ENCODE data around the gene TNPO1. TPM values are rescaled to one million over a fixed set of nuclear protein-coding genes. Genes with fewer than 3 reads are reported as not detected.
A peak's percentile ranks its signal among the peaks of the same experiment; 100 is the strongest.

The TNPO1 gene
- total and polyA plus RNA-seq, 10 of the 15 experiments (the other 5 are each of a cell fraction or from before 2014, with no cell fraction given): 18.1 to 123 (median 79.2) TPM

GRCh38 chr5:72937517-72938061, 121.1 kb downstream of the TNPO1 start:
- Histone ChIP-seq H3K27me3 (replicated peaks in 1 of 2; ENCODE audit: control insufficient read depth in 2 of 2, insufficient read depth in 2 of 2, low read length in 1 of 2) (no peaks in the 10 kb centered on the region), H3K4me2 (ENCODE audit: control insufficient read depth, insufficient read depth) (no peak overlapping the region), H3K9ac (ENCODE audit: control insufficient read depth, insufficient read depth, low read length) (no peak overlapping the region), H3K79me2 (ENCODE audit: control insufficient read depth, insufficient read depth, low read length) (no peaks in the 10 kb centered on the region), H3K9me3 (replicated peaks; ENCODE audit: control insufficient read depth, insufficient read depth, low read length) (no peaks in the 10 kb centered on the region), H3K27ac (ENCODE audit: control insufficient read depth, insufficient read depth) (no peak overlapping the region), H3K36me3 (ENCODE audit: control insufficient read depth in 2 of 2, insufficient read depth in 2 of 2, low read length in 1 of 2) (no peaks in the 10 kb centered on the region), H4K20me1 (ENCODE audit: control insufficient read depth, insufficient read depth) (no peaks in the 10 kb centered on the region), H3K4me3 (no peak overlapping the region), H2AFZ (ENCODE audit: control insufficient read depth, low read depth, low read length) (no peak overlapping the region), H3K4me1 (ENCODE audit: control insufficient read depth, insufficient read depth, low read length) (no peaks in the 10 kb centered on the region)
- no peak for DNase-seq (ENCODE audit: low read depth, low spot score)
- in situ Hi-C loops (cut with MboI): no loop called here
- no TSS peak for BruUV-seq (replicated peaks)
- ATAC-seq: no peak
- ChIA-PET CTCF (interaction anchor here (0.6 kb wide), 1 partner anchor 17 kb away, joined by 3 read pairs; no protein-coding TSS in a partner anchor), SMC1A (ENCODE audit: uncharacterized antibody, unreplicated experiment) (no interaction called here), RAD21 (ENCODE audit: unreplicated experiment) (no interaction called here), POLR2A (no interaction called here)
- 15% methylated on average over 3 of the region's 3 CpGs for WGBS (ENCODE audit: insufficient coverage, insufficient replicate concordance, low lambda C conversion rate, missing lambda C conversion rate)
- no peak for FAIRE-seq
- no peak for TF ChIP-seq RBBP5 (conservative IDR thresholded peaks at IDR 0.05)
- no peak for TF ChIP-seq ZSCAN29 (IDR thresholded peaks at IDR 0.05)
- peak; percentile 73; the same call in 1 of the 2 replicates for TF ChIP-seq SPI1 (IDR thresholded peaks at IDR 0.05; ENCODE audit: borderline replicate concordance, insufficient read depth, low read depth, low read length)
- no peak for TF ChIP-seq DPF2 (IDR thresholded peaks at IDR 0.05)
- no peak for TF ChIP-seq BMI1 (IDR thresholded peaks at IDR 0.05; ENCODE audit: borderline replicate concordance)
- intact Hi-C loops (cut with micrococcal nuclease; ENCODE audit: unreplicated experiment): no loop called here

GRCh38 chr5:72938206-72938605, 121.7 kb downstream of the TNPO1 start:
- in situ Hi-C loops (cut with MboI): no loop called here
- no TSS peak for BruUV-seq (replicated peaks)
- Histone ChIP-seq H4K20me1 (ENCODE audit: control insufficient read depth, insufficient read depth) (no peaks in the 10 kb centered on the region), H3K4me3 (no peak overlapping the region), H3K9ac (ENCODE audit: control insufficient read depth, insufficient read depth, low read length) (no peak overlapping the region), H3K4me2 (ENCODE audit: control insufficient read depth, insufficient read depth) (no peak overlapping the region), H3K9me3 (replicated peaks; ENCODE audit: control insufficient read depth, insufficient read depth, low read length) (no peaks in the 10 kb centered on the region), H3K79me2 (ENCODE audit: control insufficient read depth, insufficient read depth, low read length) (no peaks in the 10 kb centered on the region), H3K4me1 (ENCODE audit: control insufficient read depth, insufficient read depth, low read length) (no peaks in the 10 kb centered on the region), H3K27me3 (replicated peaks in 1 of 2; ENCODE audit: control insufficient read depth in 2 of 2, insufficient read depth in 2 of 2, low read length in 1 of 2) (no peaks in the 10 kb centered on the region), H3K36me3 (ENCODE audit: control insufficient read depth in 2 of 2, insufficient read depth in 2 of 2, low read length in 1 of 2) (no peaks in the 10 kb centered on the region), H3K27ac (ENCODE audit: control insufficient read depth, insufficient read depth) (no peak overlapping the region), H2AFZ (ENCODE audit: control insufficient read depth, low read depth, low read length) (no peak overlapping the region)
- DNase-seq (ENCODE audit: low read depth, low spot score) (no peak), FAIRE-seq (no peak), ATAC-seq (no peak)
- intact Hi-C loops (cut with micrococcal nuclease; ENCODE audit: unreplicated experiment): no loop called here
- 0% methylated on average over 1 of the region's 1 CpG for WGBS (ENCODE audit: insufficient coverage, insufficient replicate concordance, low lambda C conversion rate, missing lambda C conversion rate)
- TF ChIP-seq REST (IDR thresholded peaks at IDR 0.05; ENCODE audit: low read depth, low read length) (no peak), MYC (IDR thresholded peaks at IDR 0.05; ENCODE audit: insufficient read depth, insufficient read length, insufficient replicate concordance, low read length, severe bottlenecking) (no peak), POU2F2 (IDR thresholded peaks at IDR 0.05; ENCODE audit: borderline replicate concordance, low read depth, low read length) (no peak), PKNOX1 (IDR thresholded peaks at IDR 0.05) (no peak), EZH2 (IDR thresholded peaks at IDR 0.05; ENCODE audit: borderline replicate concordance, control insufficient read depth, low read depth, low read length) (no peak)
- SMC1A ChIA-PET (ENCODE audit: uncharacterized antibody, unreplicated experiment): interaction anchor here (0.6 kb wide), 1 partner anchor 143 kb away, joined by 3 read pairs; no protein-coding TSS in a partner anchor
- POLR2A ChIA-PET: no interaction called here
- RAD21 ChIA-PET (ENCODE audit: unreplicated experiment): no interaction called here
- CTCF ChIA-PET: interaction anchor here (0.8 kb wide), 1 partner anchor 572 kb away, joined by 3 read pairs; no protein-coding TSS in a partner anchor

Measured in GM12878 (cell line).